ENCODE data around the gene C2orf42. TPM values are rescaled to one million over a fixed set of nuclear protein-coding genes. Genes with fewer than 3 reads are reported as not detected.
A peak's percentile ranks its signal among the peaks of the same experiment; 100 is the strongest.
"Not testable (repeated sequence)": the region's sequence is repeated elsewhere in the genome, so short reads cannot be mapped to it uniquely, and the experiment has no call there.

The C2orf42 gene
- total RNA-seq: 10 to 100 TPM; 23.5 to 23.9 TPM

DNA sequence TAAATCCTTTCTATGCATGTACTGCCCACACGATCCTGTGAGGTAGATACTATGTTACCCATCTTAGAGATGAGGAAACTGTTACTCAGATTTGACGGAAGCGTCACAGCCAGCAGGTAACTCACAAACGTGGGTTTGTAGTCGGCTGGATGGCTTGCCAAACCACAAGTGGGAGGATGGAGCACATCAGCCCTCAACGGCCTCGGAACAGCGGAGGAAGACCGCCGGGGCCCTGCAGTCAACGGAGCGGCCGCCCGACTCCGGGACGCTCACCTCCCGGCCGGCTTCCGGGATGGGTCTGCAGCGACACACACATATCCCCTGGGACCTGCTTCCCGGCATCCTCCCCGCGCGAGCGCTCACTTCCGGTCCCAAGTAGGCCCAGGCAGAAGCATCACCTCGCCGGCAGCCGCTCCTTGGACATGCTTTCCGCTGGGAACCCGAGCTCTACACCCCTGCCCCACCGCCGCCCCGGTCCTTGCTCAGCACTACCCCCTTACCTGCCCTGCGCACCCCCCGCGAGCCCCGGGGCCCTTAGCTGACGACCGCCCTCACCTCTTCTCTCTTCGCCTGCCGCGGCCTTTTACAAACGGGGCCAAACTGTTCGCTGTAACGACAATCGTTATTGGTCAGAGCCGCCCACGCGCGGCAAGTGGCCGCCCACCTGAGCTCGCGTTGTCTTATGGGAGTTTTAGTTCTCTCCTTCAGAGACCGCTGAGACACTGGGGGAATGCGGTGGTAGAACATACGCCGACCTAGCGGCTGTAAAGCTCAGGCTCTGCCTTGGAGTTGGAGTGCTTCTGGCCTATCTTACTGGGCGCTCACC, at the start of gene C2orf42:
Gene C2orf42, minus strand, starts transcription at position 602 of the 826 bp plus-strand sequence. CDS start 9,034 bp downstream, outside the sequence.
- peak; percentile 98 for DNase-seq
- peak within 1 kb of the TSS; percentile 99 for H3K27ac Mint-ChIP-seq
- peaks cover 3% of the 10 kb centered on the region for H3K36me3 Mint-ChIP-seq
- peaks cover 1% of the 10 kb centered on the region for H3K27me3 Mint-ChIP-seq
- POLR2A ChIA-PET: interaction anchor here (0.5 to 3.9 kb wide), 24 partner anchors 8 to 316 kb away, joined by 3 to 26 read pairs (median 5); partner anchors contain the start of genes FAM136A, MXD1, PCYOX1 and SNRPG
- H3K4me1 Mint-ChIP-seq (ENCODE audit: low read depth): peaks cover 20% of the 10 kb centered on the region
- H3K9me3 Mint-ChIP-seq: no peaks in the 10 kb centered on the region
- CTCF ChIA-PET: interaction anchor here (0.9 to 2.3 kb wide), 8 partner anchors 20 to 279 kb away, joined by 3 to 9 read pairs (median 5); partner anchors contain the start of gene SNRPG
- intact Hi-C loops (cut with micrococcal nuclease): loop anchor here (1.0 to 5.0 kb wide), 10 partner anchors 48 to 548 kb away; partner anchors contain the start of genes AAK1, GMCL1, PCBP1 and SNRPG
- peak within 1 kb of the TSS; percentile 97 for H3K4me3 Mint-ChIP-seq

DNA sequence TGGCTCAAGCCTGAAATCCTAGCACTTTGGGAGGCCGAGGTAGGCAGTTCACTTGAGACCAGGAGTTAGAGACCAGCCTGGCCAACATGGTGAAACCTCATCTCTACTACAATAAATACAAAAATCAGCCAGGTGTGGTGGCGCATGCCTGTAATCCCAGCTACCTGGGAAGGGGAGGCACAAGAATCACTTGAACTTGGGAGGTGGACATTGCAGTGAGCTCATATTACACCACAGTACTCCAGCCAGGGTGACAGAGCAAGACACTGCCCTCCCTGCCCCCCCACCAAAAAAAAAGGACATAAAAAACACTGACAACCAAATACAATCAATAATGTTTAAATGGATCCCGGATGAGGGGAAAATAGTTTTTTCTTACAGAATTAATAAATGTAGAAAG, 49.8 kb upstream of the C2orf42 start:
- ChIA-PET CTCF (interaction anchor here (1.3 kb wide), 1 partner anchor 9 kb away, joined by 3 read pairs; no protein-coding TSS in a partner anchor), POLR2A (interaction anchor here (1.2 kb wide), 1 partner anchor 9 kb away, joined by 3 read pairs; no protein-coding TSS in a partner anchor)
- H3K36me3 Mint-ChIP-seq: peaks cover 12% of the 10 kb centered on the region
- DNase-seq: no peak
- intact Hi-C loops (cut with micrococcal nuclease): no loop called here
- no peaks in the 10 kb centered on the region for H3K9me3 Mint-ChIP-seq
- H3K4me1 Mint-ChIP-seq (ENCODE audit: low read depth): peaks cover 35% of the 10 kb centered on the region
- no peaks in the 10 kb centered on the region for H3K27me3 Mint-ChIP-seq
- no peak overlapping the region for H3K27ac Mint-ChIP-seq
- H3K4me3 Mint-ChIP-seq: no peak overlapping the region

DNA sequence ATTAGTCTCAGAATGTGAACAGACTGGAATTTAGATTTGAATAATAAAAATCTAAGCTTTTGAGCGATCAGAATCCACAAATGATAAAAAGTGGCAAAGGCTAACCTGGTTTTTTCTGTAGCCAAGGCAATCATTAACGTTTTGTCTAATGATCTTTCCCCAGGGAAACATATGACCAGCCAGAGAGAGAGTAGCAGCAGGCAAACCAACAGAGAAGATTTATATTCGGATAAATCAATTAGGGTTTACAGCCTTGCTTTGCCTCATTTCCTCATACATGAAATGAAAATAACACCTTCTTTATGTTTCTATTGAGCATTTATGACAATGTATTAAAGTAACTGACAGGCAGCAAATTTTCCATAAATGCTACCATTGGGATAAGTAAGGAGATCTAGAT, 43.1 kb upstream of the C2orf42 start:
- H3K27me3 Mint-ChIP-seq: no peaks in the 10 kb centered on the region
- H3K27ac Mint-ChIP-seq: no peak overlapping the region
- no peak for DNase-seq
- peaks cover 18% of the 10 kb centered on the region for H3K36me3 Mint-ChIP-seq
- H3K4me3 Mint-ChIP-seq: no peak overlapping the region
- POLR2A ChIA-PET: no interaction called here
- no peaks in the 10 kb centered on the region for H3K9me3 Mint-ChIP-seq
- CTCF ChIA-PET: no interaction called here
- intact Hi-C loops (cut with micrococcal nuclease): no loop called here
- no peaks in the 10 kb centered on the region for H3K4me1 Mint-ChIP-seq (ENCODE audit: low read depth)

DNA sequence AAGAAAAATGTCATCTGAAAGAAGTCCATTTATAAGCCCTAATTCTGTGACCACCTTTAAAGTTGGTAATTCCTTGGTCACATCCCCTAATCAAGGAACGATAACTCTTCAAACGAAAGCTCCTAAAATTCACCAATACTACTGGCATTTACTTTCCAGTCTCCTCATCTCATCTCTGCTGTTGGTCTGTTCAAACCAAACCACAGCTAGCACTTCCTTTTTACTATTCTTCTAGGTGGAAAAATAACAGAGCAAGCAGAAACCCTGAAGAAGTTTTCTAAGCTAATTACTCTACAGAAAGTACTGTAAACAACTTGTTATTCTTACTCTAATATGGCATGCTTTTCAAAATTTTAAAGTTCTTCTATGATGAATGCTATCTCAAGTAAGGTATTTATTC, 36.0 kb upstream of the C2orf42 start:
- Mint-ChIP-seq H3K36me3 (peaks cover 45% of the 10 kb centered on the region), H3K4me1 (ENCODE audit: low read depth) (peaks cover 7% of the 10 kb centered on the region), H3K4me3 (no peak overlapping the region), H3K27me3 (no peaks in the 10 kb centered on the region), H3K27ac (no peak overlapping the region), H3K9me3 (no peaks in the 10 kb centered on the region)
- intact Hi-C loops (cut with micrococcal nuclease): no loop called here
- CTCF ChIA-PET: interaction anchor here (0.5 to 1.5 kb wide), 2 partner anchors 35 to 662 kb away, joined by 3 read pairs; no protein-coding TSS in a partner anchor
- DNase-seq: no peak
- POLR2A ChIA-PET: interaction anchor here (1.2 to 1.8 kb wide), 2 partner anchors 36 to 313 kb away, joined by 4 to 6 read pairs; partner anchors contain the start of genes C2orf42 and MXD1

DNA sequence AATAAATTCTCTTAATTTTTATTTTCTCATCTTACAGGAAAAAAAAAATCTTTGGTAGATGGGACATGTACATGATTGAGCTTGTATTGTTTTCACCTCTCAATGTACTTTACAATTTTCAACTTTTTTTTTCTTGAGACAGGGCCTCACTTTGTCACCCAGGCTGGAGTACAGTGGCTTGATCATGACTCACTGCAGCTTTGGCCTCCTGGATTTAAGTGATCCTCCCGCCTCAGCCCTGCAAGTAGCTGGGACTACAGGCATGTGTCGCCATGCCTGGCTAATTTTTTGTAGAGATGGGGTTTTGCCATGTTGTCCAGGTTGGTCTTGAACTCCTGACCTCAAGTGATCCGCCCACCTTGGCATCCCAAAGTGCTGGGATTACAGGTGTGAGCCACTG, 32.5 kb upstream of the C2orf42 start:
- Mint-ChIP-seq H3K36me3 (peaks cover 49% of the 10 kb centered on the region), H3K4me1 (ENCODE audit: low read depth) (peaks cover 14% of the 10 kb centered on the region)
- CTCF ChIA-PET; POLR2A ChIA-PET; intact Hi-C loops (cut with micrococcal nuclease); H3K9me3 Mint-ChIP-seq; H3K27ac Mint-ChIP-seq; H3K27me3 Mint-ChIP-seq; H3K4me3 Mint-ChIP-seq; DNase-seq: not testable (repeated sequence)

DNA sequence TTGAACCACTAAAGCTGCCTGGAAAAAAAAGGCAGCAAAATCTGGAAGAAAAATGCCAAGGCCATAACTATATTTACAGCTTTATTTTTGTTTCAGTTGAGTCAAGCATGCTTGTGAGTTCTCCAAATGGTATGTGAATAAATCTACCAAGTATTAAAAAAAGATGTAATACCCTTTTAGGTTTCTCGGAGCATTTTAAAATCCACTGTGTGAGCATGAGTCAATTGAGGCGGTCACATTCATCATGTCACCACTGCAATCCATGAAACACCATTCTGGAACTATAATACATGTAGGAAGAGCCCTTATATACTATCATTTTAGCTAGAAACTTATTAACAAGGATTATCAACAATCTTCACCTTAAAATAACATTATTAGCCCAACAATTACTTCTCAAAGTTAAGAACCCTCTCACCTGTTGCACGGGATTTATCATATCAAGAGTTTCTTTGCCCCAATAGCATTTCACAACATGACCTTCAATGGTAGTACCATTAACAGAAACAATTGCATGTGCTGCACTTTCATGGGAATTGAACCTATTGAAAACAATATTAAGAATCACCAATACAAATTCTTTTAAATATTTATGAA, 24.2 kb upstream of the C2orf42 start:
- DNase-seq: no peak
- CTCF ChIA-PET: no interaction called here
- Mint-ChIP-seq H3K27ac (no peak overlapping the region), H3K4me1 (ENCODE audit: low read depth) (peaks cover 27% of the 10 kb centered on the region), H3K9me3 (no peaks in the 10 kb centered on the region), H3K27me3 (no peaks in the 10 kb centered on the region), H3K4me3 (no peak overlapping the region), H3K36me3 (peaks cover 34% of the 10 kb centered on the region)
- POLR2A ChIA-PET: no interaction called here
- intact Hi-C loops (cut with micrococcal nuclease): no loop called here

DNA sequence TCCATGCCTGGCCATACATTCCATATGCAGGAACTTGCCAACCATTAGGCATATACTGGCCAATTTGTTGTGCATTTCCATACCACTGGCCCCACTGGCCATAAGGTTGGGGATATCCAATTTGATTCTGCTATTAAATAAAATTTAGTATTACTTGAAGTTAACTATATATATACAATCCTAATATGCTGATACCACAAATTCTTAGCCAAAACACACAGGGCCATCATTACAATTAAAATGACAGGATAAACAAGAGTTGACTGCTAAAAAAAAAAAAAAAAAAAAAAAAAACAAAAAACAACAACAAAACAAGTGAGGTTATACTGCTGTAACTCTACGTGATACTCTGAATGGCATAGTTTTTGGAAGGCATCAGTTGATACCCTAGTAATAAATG, 23.5 kb upstream of the C2orf42 start:
- no peaks in the 10 kb centered on the region for H3K9me3 Mint-ChIP-seq
- POLR2A ChIA-PET: no interaction called here
- H3K4me1 Mint-ChIP-seq (ENCODE audit: low read depth): peaks cover 32% of the 10 kb centered on the region
- intact Hi-C loops (cut with micrococcal nuclease): no loop called here
- H3K36me3 Mint-ChIP-seq: peaks cover 32% of the 10 kb centered on the region
- no peak for DNase-seq
- no peaks in the 10 kb centered on the region for H3K27me3 Mint-ChIP-seq
- CTCF ChIA-PET: interaction anchor here (1.7 kb wide), 1 partner anchor 71 kb away, joined by 3 read pairs; no protein-coding TSS in a partner anchor
- no peak overlapping the region for H3K4me3 Mint-ChIP-seq
- H3K27ac Mint-ChIP-seq: no peak overlapping the region

DNA sequence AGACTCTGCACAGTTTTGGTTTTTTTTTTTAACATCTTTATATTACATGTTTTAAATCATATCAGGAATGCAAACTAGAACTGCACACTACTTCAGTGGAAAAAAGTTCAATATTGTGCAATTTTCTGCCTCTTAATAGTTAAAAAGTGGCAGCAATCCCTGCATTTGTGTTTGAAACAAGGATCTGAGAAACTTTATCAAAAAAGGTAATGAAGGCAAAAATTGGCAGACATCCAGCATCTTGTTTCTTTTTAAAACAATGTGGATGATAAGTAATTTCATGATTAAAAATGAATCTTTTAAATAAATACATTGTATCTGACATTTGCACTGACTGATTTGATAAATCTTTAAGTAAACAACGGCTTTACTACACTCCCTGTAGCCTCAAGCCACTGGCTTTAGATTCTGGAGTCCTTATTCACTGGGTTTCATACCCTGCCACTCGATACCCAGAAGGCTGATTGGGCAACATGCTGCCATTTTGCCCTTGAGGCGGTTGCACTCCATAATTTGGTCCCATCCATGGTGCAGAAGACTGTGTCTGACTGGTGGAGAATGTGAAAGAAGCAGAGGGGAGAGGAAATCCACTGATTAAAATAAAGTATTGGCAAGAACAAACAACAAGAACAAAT, 21.6 kb upstream of the C2orf42 start:
- H3K27ac Mint-ChIP-seq: no peak overlapping the region
- H3K9me3 Mint-ChIP-seq: no peaks in the 10 kb centered on the region
- H3K36me3 Mint-ChIP-seq: peaks cover 17% of the 10 kb centered on the region
- no peaks in the 10 kb centered on the region for H3K27me3 Mint-ChIP-seq
- DNase-seq: no peak
- intact Hi-C loops (cut with micrococcal nuclease): no loop called here
- ChIA-PET POLR2A (interaction anchor here (0.6 kb wide), 1 partner anchor 35 kb away, joined by 3 read pairs; no protein-coding TSS in a partner anchor), CTCF (no interaction called here)
- no peak overlapping the region for H3K4me3 Mint-ChIP-seq
- H3K4me1 Mint-ChIP-seq (ENCODE audit: low read depth): peaks cover 20% of the 10 kb centered on the region

DNA sequence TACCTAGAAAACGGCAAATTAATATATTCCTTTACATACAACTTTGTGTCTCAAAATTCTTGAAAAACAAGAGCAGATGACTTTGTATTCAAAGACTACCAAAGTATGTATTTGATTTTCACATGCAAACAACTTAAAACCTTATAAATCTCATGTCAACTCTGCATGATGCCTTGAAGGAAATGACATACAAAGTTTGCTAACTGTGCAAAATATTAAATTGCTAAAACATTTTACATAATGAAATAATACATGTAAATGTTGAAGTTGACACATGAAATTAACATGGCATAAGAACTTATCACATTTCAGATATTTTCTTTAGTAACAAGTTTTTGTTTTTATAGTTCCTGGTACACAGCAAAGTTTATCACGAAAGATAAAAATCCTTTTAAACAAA, 20.8 kb upstream of the C2orf42 start:
- CTCF ChIA-PET: no interaction called here
- peaks cover 14% of the 10 kb centered on the region for H3K36me3 Mint-ChIP-seq
- H3K27ac Mint-ChIP-seq: peak overlapping the region; percentile 56
- no peaks in the 10 kb centered on the region for H3K27me3 Mint-ChIP-seq
- H3K4me3 Mint-ChIP-seq: no peak overlapping the region
- POLR2A ChIA-PET: interaction anchor here (0.6 to 1.2 kb wide), 2 partner anchors 21 to 34 kb away, joined by 3 to 5 read pairs; partner anchors contain the start of gene C2orf42
- H3K4me1 Mint-ChIP-seq (ENCODE audit: low read depth): peaks cover 20% of the 10 kb centered on the region
- DNase-seq: no peak
- no peaks in the 10 kb centered on the region for H3K9me3 Mint-ChIP-seq
- intact Hi-C loops (cut with micrococcal nuclease): no loop called here

DNA sequence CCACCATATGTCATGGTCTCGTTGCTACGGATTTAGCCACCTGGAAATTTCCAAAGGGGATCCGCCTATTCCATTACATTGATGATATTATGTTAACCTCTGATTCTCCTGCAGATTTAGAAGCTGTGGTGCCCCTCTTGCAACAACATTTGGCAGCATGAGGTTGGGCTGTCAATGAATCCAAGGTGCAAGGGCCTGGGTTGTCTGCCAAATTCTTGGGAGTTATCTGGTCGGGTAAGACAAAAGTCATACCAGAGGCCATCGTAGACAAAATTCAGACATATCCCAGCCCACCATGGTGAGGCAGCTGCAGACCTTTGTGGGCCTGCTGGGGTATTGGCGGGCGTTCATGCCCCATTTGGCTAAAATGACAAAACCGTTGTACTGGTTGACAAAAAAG, 13.6 kb upstream of the C2orf42 start:
- ChIA-PET CTCF (no interaction called here), POLR2A (no interaction called here)
- Mint-ChIP-seq H3K36me3 (no peaks in the 10 kb centered on the region), H3K9me3 (no peaks in the 10 kb centered on the region), H3K4me3 (no peak overlapping the region), H3K27me3 (no peaks in the 10 kb centered on the region), H3K27ac (no peak overlapping the region), H3K4me1 (ENCODE audit: low read depth) (no peaks in the 10 kb centered on the region)
- DNase-seq: no peak
- intact Hi-C loops (cut with micrococcal nuclease): no loop called here

DNA sequence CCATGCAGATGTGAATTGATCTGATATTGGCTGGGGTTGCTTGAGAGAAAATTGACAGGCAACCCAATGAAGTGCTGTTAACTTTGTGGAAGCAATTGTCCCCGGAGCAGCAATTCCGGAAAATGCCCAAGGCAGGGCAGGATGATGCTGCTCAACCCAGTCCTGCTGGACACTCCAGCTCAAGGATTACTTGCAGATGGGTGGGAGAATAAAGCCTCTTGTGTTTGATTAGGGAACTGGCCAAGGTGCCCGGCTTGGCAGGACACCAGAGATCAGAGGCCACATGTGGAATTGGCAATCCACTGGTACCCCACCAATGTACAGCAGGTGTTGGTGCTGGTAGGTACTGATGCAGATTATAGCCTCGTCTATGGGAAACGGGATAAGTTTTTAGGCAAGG, 12.3 kb upstream of the C2orf42 start:
- ChIA-PET POLR2A (no interaction called here), CTCF (no interaction called here)
- no peak overlapping the region for H3K4me3 Mint-ChIP-seq

DNA sequence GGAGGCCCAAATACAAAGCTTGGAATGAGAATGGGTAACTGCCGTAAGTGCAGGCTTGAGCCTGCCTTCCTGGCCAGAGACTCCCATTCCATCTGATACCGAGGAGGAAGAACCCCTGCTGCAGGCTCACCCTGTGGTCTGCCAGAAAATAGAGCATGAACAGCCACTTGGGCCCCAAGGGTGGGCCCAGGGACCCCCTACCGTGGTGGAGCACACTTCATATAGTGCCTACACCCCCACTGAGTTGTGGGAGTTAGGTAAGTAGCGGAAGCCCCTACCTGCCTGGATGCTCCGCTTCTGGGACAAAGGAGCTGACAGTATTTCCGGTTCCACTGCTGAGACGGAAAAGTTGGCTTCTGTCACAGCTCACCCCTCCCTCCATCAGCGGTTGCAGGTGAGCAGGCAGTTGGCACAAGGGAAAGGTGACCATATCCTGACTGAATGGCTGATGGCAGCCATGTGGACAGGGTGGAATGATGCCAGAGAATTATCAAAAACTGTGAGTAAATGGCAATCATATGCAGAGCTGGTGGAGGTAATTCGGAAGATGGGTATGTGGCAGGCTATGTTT, 11.5 kb upstream of the C2orf42 start:
- POLR2A ChIA-PET: no interaction called here
- Mint-ChIP-seq H3K4me1 (ENCODE audit: low read depth) (no peaks in the 10 kb centered on the region), H3K9me3 (no peaks in the 10 kb centered on the region), H3K27ac (no peak overlapping the region), H3K36me3 (no peaks in the 10 kb centered on the region), H3K4me3 (no peak overlapping the region), H3K27me3 (no peaks in the 10 kb centered on the region)
- no peak for DNase-seq
- CTCF ChIA-PET: no interaction called here
- intact Hi-C loops (cut with micrococcal nuclease): no loop called here

More for the DNA sequence above, 12.3 kb upstream of the C2orf42 start:
- no peak for DNase-seq
- intact Hi-C loops (cut with micrococcal nuclease): no loop called here
- Mint-ChIP-seq H3K27ac (no peak overlapping the region), H3K4me1 (ENCODE audit: low read depth) (no peaks in the 10 kb centered on the region), H3K9me3 (no peaks in the 10 kb centered on the region), H3K36me3 (no peaks in the 10 kb centered on the region), H3K27me3 (no peaks in the 10 kb centered on the region)
